ENCODE results near the gene TACO1. TPM values are rescaled to one million over a fixed set of nuclear protein-coding genes. Genes with fewer than 3 reads are reported as not detected.

Gene TACO1
- total and polyA plus RNA-seq, 2 experiments from 2014 or later: 15.4 to 19.9 TPM

DNA sequence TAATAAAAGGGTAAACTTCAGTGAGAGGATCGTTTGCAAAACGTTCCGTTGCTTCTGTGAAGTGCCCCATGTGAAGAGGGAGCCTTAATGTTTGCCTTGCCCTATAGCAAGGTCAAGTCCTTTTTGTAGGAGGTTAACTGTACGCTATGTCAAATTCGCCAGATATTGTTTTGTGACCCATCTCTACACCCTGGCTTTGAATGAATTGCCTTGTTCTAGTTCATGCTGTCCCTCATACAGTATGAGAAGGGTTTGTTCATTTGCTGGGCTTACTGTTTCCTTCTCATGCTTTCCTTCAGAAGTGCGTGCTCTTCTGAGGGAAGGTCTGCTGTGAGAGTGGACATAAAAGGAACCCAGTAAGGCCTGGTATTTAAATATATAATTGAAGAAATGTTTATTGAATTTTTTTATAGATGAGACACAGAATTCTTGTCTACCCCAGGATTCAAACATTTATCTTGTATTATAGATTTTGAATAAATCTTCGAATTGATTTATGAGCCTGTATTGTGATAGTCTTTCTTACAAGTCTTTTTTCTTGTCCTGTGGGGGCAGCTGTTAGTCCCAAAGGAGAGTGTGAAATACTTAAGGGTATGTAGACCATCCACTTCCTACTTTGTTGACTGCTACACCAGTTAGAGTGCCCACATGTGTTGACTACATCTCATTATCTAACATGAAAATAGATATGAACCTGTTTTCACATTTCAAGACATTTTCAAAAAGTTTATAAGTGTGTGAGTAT, 23.3 kb downstream of the TACO1 start (continued):
- no peak for TF ChIP-seq ZNF462 (CRISPR knock-in tag; IDR thresholded peaks at IDR 0.05)

DNA sequence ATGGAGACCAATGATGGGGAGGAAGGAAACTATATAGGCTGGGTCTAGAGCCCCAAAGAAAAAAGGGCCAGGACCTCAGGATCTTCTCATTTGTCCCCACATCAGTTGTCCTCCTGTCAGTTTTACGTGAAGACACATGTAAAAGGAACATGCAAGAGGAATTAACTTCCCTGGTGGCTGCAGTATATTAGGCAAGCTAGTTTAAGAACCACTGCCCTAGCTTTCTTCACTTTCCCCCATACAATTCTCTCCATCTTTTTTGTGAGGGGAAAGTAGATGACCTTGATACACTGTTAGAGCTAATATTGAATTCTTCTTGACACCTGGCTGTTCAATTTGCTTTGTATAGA, 23.8 kb downstream of the TACO1 start:
- Histone ChIP-seq H3K4me2 (no peak overlapping the region), H2AFZ (no peak overlapping the region), H3K79me2 (replicated peaks; ENCODE audit: insufficient read depth) (peaks cover 60% of the 10 kb centered on the region), H3K9me2 (ENCODE audit: insufficient read depth) (no peaks in the 10 kb centered on the region), H4K20me1 (replicated peaks; ENCODE audit: insufficient read depth) (peaks cover 28% of the 10 kb centered on the region), H3K27ac (ENCODE audit: low read depth) (no peak overlapping the region), H3K27me3 (ENCODE audit: insufficient read depth) (no peaks in the 10 kb centered on the region), H3K4me3 (no peak overlapping the region), H3K4me1 (ENCODE audit: insufficient read depth) (peaks cover 13% of the 10 kb centered on the region), H3F3A (replicated peaks; ENCODE audit: low read depth) (0 out of 2 replicates have a peak, but pooled peaks cover 6% of the 10 kb centered on the region), H3K36me3 (ENCODE audit: insufficient read depth) (no peaks in the 10 kb centered on the region)
- H3K4me3 Mint-ChIP-seq: no peak overlapping the region
- DNase-seq (ENCODE audit: low spot score) (no peak), ATAC-seq (no peak)
- no peaks in the 10 kb centered on the region for H3K9me3 Mint-ChIP-seq
- peaks cover 5% of the 10 kb centered on the region for H3K27me3 Mint-ChIP-seq (ENCODE audit: insufficient read depth, low read depth, poor library complexity)
- H3K36me3 Mint-ChIP-seq (ENCODE audit: low read depth): no peaks in the 10 kb centered on the region
- H3K4me1 Mint-ChIP-seq: peaks cover 24% of the 10 kb centered on the region
- H3K27ac Mint-ChIP-seq: no peak overlapping the region
- TF ChIP-seq, protein P1, sequence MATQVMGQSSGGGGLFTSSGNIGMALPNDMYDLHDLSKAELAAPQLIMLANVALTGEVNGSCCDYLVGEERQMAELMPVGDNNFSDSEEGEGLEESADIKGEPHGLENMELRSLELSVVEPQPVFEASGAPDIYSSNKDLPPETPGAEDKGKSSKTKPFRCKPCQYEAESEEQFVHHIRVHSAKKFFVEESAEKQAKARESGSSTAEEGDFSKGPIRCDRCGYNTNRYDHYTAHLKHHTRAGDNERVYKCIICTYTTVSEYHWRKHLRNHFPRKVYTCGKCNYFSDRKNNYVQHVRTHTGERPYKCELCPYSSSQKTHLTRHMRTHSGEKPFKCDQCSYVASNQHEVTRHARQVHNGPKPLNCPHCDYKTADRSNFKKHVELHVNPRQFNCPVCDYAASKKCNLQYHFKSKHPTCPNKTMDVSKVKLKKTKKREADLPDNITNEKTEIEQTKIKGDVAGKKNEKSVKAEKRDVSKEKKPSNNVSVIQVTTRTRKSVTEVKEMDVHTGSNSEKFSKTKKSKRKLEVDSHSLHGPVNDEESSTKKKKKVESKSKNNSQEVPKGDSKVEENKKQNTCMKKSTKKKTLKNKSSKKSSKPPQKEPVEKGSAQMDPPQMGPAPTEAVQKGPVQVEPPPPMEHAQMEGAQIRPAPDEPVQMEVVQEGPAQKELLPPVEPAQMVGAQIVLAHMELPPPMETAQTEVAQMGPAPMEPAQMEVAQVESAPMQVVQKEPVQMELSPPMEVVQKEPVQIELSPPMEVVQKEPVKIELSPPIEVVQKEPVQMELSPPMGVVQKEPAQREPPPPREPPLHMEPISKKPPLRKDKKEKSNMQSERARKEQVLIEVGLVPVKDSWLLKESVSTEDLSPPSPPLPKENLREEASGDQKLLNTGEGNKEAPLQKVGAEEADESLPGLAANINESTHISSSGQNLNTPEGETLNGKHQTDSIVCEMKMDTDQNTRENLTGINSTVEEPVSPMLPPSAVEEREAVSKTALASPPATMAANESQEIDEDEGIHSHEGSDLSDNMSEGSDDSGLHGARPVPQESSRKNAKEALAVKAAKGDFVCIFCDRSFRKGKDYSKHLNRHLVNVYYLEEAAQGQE (IDR thresholded peaks at IDR 0.05; ENCODE audit: unreplicated experiment): no peak
- no peak for TF ChIP-seq POLR2AphosphoS5 (IDR thresholded peaks at IDR 0.05; ENCODE audit: low read depth)
- no peak for TF ChIP-seq NANOG (IDR thresholded peaks at IDR 0.05; ENCODE audit: borderline replicate concordance)
- TF ChIP-seq ZNF114 (CRISPR knock-in tag; IDR thresholded peaks at IDR 0.05): no peak
- TF ChIP-seq, protein P2, sequence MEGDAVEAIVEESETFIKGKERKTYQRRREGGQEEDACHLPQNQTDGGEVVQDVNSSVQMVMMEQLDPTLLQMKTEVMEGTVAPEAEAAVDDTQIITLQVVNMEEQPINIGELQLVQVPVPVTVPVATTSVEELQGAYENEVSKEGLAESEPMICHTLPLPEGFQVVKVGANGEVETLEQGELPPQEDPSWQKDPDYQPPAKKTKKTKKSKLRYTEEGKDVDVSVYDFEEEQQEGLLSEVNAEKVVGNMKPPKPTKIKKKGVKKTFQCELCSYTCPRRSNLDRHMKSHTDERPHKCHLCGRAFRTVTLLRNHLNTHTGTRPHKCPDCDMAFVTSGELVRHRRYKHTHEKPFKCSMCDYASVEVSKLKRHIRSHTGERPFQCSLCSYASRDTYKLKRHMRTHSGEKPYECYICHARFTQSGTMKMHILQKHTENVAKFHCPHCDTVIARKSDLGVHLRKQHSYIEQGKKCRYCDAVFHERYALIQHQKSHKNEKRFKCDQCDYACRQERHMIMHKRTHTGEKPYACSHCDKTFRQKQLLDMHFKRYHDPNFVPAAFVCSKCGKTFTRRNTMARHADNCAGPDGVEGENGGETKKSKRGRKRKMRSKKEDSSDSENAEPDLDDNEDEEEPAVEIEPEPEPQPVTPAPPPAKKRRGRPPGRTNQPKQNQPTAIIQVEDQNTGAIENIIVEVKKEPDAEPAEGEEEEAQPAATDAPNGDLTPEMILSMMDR (conservative IDR thresholded peaks at IDR 0.05; ENCODE audit: low read depth in 2 of 2): no peak
- TF ChIP-seq JUNB (IDR thresholded peaks at IDR 0.05; ENCODE audit: unreplicated experiment): no peak
- no peak for TF ChIP-seq EZH2 (IDR thresholded peaks at IDR 0.05; ENCODE audit: low read depth, unreplicated experiment)
- no peak for TF ChIP-seq EZH2phosphoT487 (IDR thresholded peaks at IDR 0.05; ENCODE audit: unreplicated experiment)
- TF ChIP-seq CREB1 (CRISPR knock-in tag; IDR thresholded peaks at IDR 0.05; ENCODE audit: low read depth): no peak

Data from GM23338 (cell line).